K562 (cell line): Measurements from ENCODE around the gene LIPE. TPM values are rescaled to one million over a fixed set of nuclear protein-coding genes. Genes with fewer than 3 reads are reported as not detected.

Experiments used
- ELF2 ChIP-seq: fragments of 250-450 bp; sonication (Bioruptor Pico); IDR thresholded peaks from 2 replicates; pipeline ENCODE4 v1.5.0; 2021; ENCODE audit warnings: mild to moderate bottlenecking
- MECOM ChIP-seq: fragments of 250-450 bp; sonication (Bioruptor Pico); IDR thresholded peaks from 2 replicates; pipeline ENCODE4 v1.8.0; 2022; ENCODE audit warnings: inconsistent platforms
- NFE2 ChIP-seq: IDR thresholded peaks from 2 replicates; pipeline ENCODE4 v1.6.1; 2014; ENCODE audit warnings: antibody characterized with exemption, low read depth
- NR1H2 ChIP-seq: sonication (generic); formaldehyde crosslinking; IDR thresholded peaks from 2 replicates; pipeline ENCODE4 v1.4.0; 2020; ENCODE audit warnings: mild to moderate bottlenecking, missing genetic modification reagents
- PCBP1 ChIP-seq: fragments of 200-400 bp; formaldehyde crosslinking; IDR thresholded peaks from 2 replicates; pipeline ENCODE4 v1.6.1; 2018; ENCODE audit warnings: mild to moderate bottlenecking, low read depth, low read length; ENCODE audit not compliant: poor library complexity, severe bottlenecking
- TBP ChIP-seq: optimal IDR thresholded peaks from 2 replicates; pipeline ENCODE3; 2011; ENCODE audit warnings: low read depth, low read length, improper control_type of control experiment
- TEAD1 ChIP-seq, 2 experiments: fragments of 450-650 bp in 1 of 2; sonication (generic) in 1 of 2; formaldehyde crosslinking; IDR thresholded peaks; 2 replicates each; pipeline versions ENCODE4 v1.4.0 to v1.8.0; 2020 to 2022; ENCODE audit warnings: mild to moderate bottlenecking in 2 of 2, missing genetic modification reagents in 1 of 2
- TSC22D4 ChIP-seq: fragments of 450-650 bp; IDR thresholded peaks from 2 replicates; pipeline ENCODE4 v1.6.1; 2016; ENCODE audit warnings: missing genetic modification characterization, missing biosample characterization, control low read depth
- ZBTB8A ChIP-seq: fragments of 450-650 bp; IDR thresholded peaks from 2 replicates; pipeline ENCODE4 v1.6.1; 2018; ENCODE audit warnings: mild to moderate bottlenecking, moderate library complexity; ENCODE audit not compliant: partially characterized antibody
- ZNF184 ChIP-seq: sonication (generic); formaldehyde crosslinking; IDR thresholded peaks from 2 replicates; pipeline ENCODE4 v1.5.0; 2020; ENCODE audit warnings: missing genetic modification reagents
- ZNF197 ChIP-seq: fragments of 200-800 bp; sonication (Bioruptor generic); IDR thresholded peaks from 2 replicates; pipeline ENCODE4 v1.6.1; 2016; ENCODE audit warnings: low read depth, missing genetic modification characterization, missing compliant biosample characterization
- ZNF586 ChIP-seq: fragments of 450-650 bp; formaldehyde crosslinking; conservative IDR thresholded peaks from 2 replicates; pipeline ENCODE4 v1.4.0; 2020; ENCODE audit warnings: mild to moderate bottlenecking, moderate library complexity
- polyA plus RNA-seq, 8 experiments: library from polyadenylated mRNA; depleted of rRNA in 4 of 8; stranded (reverse) in 5 of 8; unstranded in 3 of 8; fragments of >200 nt; fragmentation: Nextera tagmentation in 2 of 8; fragmentation: Illumina TruSeq in 1 of 8; extraction: Ambion mirVana in 2 of 8; extraction: Trizol in 1 of 8; gene quantifications; 2 replicates each; pipeline versions ENCODE4 v1.2.1 to v1.2.3, GENCODE V29; 2011 to 2014; ENCODE audit warnings: inconsistent platforms in 1 of 8, missing spikeins in 1 of 8
- total RNA-seq, 7 experiments: library from RNA; depleted of rRNA in 6 of 7; stranded (reverse); fragments of >200 nt in 6 of 7; fragmentation: Illumina TruSeq in 2 of 7; extraction: Trizol in 2 of 7; gene quantifications; 2 replicates each; pipeline versions ENCODE4 v1.2.1 to v1.2.3, GENCODE V29; 2011 to 2021; ENCODE audit warnings: low replicate concordance in 1 of 7
- TF ChIP-seq, protein P1 (sequence below): sonication (generic); formaldehyde crosslinking; IDR thresholded peaks from 2 replicates; pipeline ENCODE4 v1.8.1; 2023; ENCODE audit warnings: mild to moderate bottlenecking, missing genetic modification reagents
- TF ChIP-seq, protein P2 (sequence below): fragments of 450-650 bp; IDR thresholded peaks from 2 replicates; pipeline ENCODE4 v1.6.1; 2016
- TF ChIP-seq, protein P3 (sequence below), 2 experiments: fragments of 200-800 bp in 1 of 2; sonication (Bioruptor generic) in 1 of 2; sonication (generic) in 1 of 2; formaldehyde crosslinking in 1 of 2; IDR thresholded peaks in 1 of 2; conservative IDR thresholded peaks in 1 of 2; 2 replicates each; pipeline versions ENCODE4 v1.5.0 to v1.6.1; 2016 to 2020; ENCODE audit warnings: missing compliant biosample characterization in 1 of 2, missing genetic modification characterization in 1 of 2, missing genetic modification reagents in 1 of 2
- TF ChIP-seq, protein P4 (sequence below): fragments of 250-450 bp; sonication (Bioruptor Pico); IDR thresholded peaks from 2 replicates; pipeline ENCODE4 v1.5.0; 2022; ENCODE audit warnings: mild to moderate bottlenecking

The LIPE gene
- total and polyA plus RNA-seq, 9 of the 15 experiments (the other 6 are each of a cell fraction or from before 2014, with no cell fraction given): 0.22 TPM; not detected in 8

DNA sequence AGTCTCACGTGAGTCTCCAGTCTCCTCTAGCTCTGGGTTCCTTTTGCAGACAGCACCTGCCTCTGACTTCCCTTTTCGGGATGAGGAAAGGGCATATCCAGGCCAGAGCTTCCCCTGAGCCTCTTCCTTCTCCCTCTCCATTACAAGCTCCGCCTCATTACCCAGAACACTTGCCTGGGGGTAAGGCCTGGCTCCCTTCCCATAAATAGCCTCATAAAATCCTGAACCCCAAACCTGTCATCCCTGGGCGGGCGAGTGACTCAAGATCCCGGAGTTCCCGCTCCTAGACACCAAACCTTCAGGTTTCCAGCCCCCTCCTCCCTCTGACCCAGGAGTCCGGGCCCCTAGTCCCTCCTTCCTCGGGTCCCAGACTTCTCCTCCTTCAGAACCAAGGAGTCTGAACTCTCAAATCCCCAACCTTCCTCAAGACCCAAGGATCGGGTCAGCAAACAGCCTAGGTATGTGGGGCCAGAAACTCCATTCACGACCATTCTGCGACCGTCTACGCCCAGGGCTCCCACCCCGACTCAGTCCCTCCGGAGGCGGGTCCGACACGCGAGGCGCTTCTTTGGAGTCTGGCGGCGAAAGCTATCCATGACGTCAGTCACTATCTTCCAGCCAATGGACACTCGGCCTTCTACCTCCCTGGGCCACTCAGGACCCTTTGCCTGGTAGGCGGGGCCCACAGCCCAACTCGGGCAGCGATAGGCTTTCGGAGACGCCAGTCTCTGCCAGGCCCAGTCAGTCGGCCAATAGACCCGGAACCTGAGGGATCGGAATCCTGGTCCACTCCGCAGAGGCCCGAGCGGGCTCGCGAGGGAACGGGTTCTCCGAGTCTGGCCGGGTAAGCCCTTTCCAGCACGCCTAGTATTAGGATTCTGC lies 30.6 kb downstream of the LIPE start (continued):
- TF ChIP-seq, protein P1, sequence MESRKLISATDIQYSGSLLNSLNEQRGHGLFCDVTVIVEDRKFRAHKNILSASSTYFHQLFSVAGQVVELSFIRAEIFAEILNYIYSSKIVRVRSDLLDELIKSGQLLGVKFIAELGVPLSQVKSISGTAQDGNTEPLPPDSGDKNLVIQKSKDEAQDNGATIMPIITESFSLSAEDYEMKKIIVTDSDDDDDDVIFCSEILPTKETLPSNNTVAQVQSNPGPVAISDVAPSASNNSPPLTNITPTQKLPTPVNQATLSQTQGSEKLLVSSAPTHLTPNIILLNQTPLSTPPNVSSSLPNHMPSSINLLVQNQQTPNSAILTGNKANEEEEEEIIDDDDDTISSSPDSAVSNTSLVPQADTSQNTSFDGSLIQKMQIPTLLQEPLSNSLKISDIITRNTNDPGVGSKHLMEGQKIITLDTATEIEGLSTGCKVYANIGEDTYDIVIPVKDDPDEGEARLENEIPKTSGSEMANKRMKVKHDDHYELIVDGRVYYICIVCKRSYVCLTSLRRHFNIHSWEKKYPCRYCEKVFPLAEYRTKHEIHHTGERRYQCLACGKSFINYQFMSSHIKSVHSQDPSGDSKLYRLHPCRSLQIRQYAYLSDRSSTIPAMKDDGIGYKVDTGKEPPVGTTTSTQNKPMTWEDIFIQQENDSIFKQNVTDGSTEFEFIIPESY (CRISPR knock-in tag): no peak
- TF ChIP-seq, protein P2, sequence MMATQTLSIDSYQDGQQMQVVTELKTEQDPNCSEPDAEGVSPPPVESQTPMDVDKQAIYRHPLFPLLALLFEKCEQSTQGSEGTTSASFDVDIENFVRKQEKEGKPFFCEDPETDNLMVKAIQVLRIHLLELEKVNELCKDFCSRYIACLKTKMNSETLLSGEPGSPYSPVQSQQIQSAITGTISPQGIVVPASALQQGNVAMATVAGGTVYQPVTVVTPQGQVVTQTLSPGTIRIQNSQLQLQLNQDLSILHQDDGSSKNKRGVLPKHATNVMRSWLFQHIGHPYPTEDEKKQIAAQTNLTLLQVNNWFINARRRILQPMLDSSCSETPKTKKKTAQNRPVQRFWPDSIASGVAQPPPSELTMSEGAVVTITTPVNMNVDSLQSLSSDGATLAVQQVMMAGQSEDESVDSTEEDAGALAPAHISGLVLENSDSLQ: peak; percentile 99
- TF ChIP-seq MECOM (no peak), NR1H2 (CRISPR knock-in tag) (no peak; the same call in 1 of the 2 replicates), TSC22D4 (no peak), ZNF184 (CRISPR knock-in tag) (no peak), TBP (peak; percentile 76), ZBTB8A (no peak), ZNF197 (CRISPR knock-in tag) (no peak), TEAD1 (CRISPR knock-in tag; IDR thresholded peaks at IDR 0.05) (peak; percentile 23 to 26; a peak in 1 of 4 replicates), ELF2 (no peak), ZNF586 (CRISPR knock-in tag) (no peak), NFE2 (no peak), PCBP1 (no peak)
- TF ChIP-seq, protein P3, sequence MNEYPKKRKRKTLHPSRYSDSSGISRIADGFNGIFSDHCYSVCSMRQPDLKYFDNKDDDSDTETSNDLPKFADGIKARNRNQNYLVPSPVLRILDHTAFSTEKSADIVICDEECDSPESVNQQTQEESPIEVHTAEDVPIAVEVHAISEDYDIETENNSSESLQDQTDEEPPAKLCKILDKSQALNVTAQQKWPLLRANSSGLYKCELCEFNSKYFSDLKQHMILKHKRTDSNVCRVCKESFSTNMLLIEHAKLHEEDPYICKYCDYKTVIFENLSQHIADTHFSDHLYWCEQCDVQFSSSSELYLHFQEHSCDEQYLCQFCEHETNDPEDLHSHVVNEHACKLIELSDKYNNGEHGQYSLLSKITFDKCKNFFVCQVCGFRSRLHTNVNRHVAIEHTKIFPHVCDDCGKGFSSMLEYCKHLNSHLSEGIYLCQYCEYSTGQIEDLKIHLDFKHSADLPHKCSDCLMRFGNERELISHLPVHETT (CRISPR knock-in tag; conservative IDR thresholded peaks at IDR 0.05 in 1 of 2, IDR thresholded peaks at IDR 0.05 in 1 of 2): peak in 1 of 2 experiments; percentile 42; a peak in 1 of 4 replicates
- TF ChIP-seq, protein P4, sequence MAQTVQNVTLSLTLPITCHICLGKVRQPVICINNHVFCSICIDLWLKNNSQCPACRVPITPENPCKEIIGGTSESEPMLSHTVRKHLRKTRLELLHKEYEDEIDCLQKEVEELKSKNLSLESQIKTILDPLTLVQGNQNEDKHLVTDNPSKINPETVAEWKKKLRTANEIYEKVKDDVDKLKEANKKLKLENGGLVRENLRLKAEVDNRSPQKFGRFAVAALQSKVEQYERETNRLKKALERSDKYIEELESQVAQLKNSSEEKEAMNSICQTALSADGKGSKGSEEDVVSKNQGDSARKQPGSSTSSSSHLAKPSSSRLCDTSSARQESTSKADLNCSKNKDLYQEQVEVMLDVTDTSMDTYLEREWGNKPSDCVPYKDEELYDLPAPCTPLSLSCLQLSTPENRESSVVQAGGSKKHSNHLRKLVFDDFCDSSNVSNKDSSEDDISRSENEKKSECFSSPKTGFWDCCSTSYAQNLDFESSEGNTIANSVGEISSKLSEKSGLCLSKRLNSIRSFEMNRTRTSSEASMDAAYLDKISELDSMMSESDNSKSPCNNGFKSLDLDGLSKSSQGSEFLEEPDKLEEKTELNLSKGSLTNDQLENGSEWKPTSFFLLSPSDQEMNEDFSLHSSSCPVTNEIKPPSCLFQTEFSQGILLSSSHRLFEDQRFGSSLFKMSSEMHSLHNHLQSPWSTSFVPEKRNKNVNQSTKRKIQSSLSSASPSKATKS (CRISPR knock-in tag): no peak
